HG03039 (cell line): ENCODE measurements around the gene RPL18.
"Not testable (repeated sequence)": the region's sequence is repeated elsewhere in the genome, so short reads cannot be mapped to it uniquely, and the experiment has no call there.

Source experiments
- ATAC-seq: cut with Tn5 transposase; IDR thresholded peaks from one replicate; pipeline ENCODE4 v1.9.1; 2021; ENCODE audit warnings: mild to moderate bottlenecking, moderate library complexity; ENCODE audit not compliant: unreplicated experiment

RPL18 gene

GRCh38 chr19:48588670-48589401, 30.1 kb downstream of the RPL18 start:
- no peak for ATAC-seq

- ATAC-seq, result no peak
Observed at GRCh38 chr19:48587387-48587786, 31.6 kb downstream of the RPL18 start.

- no peak for ATAC-seq
Observed at GRCh38 chr19:48582168-48582567, 36.8 kb downstream of the RPL18 start.

GRCh38 chr19:48578891-48579290, 40.1 kb downstream of the RPL18 start:
- no peak for ATAC-seq

- ATAC-seq, result not testable (repeated sequence)
Observed at GRCh38 chr19:48577908-48578307, 41.1 kb downstream of the RPL18 start.

- ATAC-seq, result no peak
Observed at GRCh38 chr19:48575931-48576622, 42.9 kb downstream of the RPL18 start.

GRCh38 chr19:48573163-48573505, 45.8 kb downstream of the RPL18 start:
- no peak for ATAC-seq

GRCh38 chr19:48571378-48572162, 47.4 kb downstream of the RPL18 start:
- ATAC-seq, result no peak

GRCh38 chr19:48569814-48570213, 49.2 kb downstream of the RPL18 start:
- ATAC-seq, result no peak

- no peak for ATAC-seq
Observed at GRCh38 chr19:48568345-48568886, 50.6 kb downstream of the RPL18 start.
